H4 (cell line): Measurements from ENCODE around the gene DNAI1. TPM values are rescaled to one million over a fixed set of nuclear protein-coding genes. Genes with fewer than 3 reads are reported as not detected.
A peak's percentile ranks its signal among the peaks of the same experiment; 100 is the strongest.
"Not testable (repeated sequence)": the region's sequence is repeated elsewhere in the genome, so short reads cannot be mapped to it uniquely, and the experiment has no call there.

Source experiments
- DNase-seq: peaks from one replicate; pipeline ENCODE4 v3.0.0-alpha.2; 2015; ENCODE audit warnings: low spot score
- total RNA-seq: library from RNA; depleted of rRNA; stranded (reverse); fragments of >200 nt; shearing (Covaris generic); gene quantifications from 2 replicates; pipeline ENCODE4 v1.2.3, GENCODE V29; 2014; rRNA removed

The DNAI1 gene
- total RNA-seq, result 0.04 and 0.27 TPM in 2 replicates

DNA sequence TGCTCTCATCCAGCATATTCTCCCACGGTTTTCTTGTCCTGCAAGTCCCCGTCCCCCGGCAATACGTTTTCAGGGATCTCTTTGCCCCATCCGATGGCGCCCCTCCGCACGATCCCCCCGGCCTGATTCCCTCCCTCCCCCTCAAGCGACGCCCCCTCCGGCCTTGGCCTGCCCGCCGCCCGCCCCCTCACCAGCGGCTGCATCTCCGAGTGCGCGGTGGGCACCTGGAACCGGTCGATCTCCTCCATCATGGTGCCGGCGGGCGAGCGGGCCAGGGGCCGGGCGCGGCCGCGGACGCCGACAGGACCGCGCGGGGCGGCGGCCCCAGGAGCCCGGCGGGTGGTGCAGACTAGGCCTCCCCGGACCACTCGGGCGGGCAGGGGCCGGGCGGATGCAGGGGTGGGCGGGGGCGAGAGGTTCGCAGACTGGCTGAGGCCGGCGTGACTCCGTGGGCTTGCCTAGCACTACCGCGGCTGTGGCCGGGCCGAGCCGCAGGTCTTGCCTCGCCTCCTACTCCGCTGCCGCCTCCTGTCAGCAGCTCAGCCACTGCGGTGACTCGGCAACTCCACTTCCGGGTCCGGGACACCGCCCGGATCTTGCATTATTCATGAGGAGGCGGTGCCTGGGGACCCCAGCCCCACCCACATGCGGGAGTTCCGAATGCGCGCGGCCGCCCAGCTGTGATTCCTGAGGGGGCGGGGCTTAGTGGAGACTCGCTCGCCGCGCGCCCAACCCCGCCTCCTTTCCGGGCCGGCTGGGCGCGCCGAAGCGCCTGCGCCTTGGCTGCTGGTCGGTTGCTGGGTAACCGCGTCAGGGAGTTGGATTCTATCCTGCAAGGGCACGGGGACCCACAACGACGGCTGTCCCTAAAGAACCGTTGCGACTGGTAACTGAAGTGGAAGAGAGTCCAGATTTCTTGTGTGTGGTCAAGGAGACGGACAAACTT is at the start of gene DNAI1, which contains the start of gene FAM219A:
DNAI1 (plus strand) TSS at position 793 of the 946 bp plus-strand sequence. CDS start 201 bp downstream, outside the sequence.
FAM219A (minus strand) TSS at position 558 of the 946 bp plus-strand sequence; CDS start at position 251, 307 bp downstream.
- DNase-seq, result peak; percentile 98

GRCh38 chr9:34409154-34409553 is 49.5 kb upstream of the DNAI1 start:
- DNase-seq, result no peak

- DNase-seq, result no peak
Measured at GRCh38 chr9:34412336-34412735, 46.3 kb upstream of the DNAI1 start.

DNA sequence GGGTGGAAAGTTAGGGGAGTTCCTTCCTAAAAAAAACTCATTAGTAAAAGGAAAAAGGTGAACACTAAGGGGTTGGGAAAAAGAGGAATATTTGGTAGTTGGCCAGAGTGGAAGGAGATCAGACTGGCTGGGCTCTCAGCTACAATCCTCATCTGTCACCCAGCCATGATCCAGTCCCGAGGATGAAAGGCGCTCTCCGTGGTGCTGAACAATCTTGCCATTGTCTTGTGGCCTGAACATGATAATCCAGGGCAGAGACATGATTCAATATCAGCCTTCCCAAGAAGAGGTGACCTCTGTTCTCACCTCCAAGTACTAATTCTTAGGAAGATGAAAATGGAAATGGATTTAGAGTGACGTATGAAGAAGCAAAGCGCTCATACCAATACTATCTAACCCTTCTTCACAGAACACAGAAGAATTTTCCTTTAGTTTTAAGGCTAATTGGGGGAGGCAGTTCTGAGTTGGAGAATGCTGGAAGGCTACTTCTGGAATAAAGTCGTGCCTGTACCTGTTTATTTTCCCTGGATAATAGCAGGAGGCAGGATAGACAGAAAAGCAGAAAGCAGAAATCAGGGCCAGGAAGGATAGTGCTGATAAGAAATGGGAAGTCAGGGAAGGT is 45.3 kb upstream of the DNAI1 start:
- no peak for DNase-seq

GRCh38 chr9:34417734-34418133 is 40.9 kb upstream of the DNAI1 start:
- no peak for DNase-seq

DNA sequence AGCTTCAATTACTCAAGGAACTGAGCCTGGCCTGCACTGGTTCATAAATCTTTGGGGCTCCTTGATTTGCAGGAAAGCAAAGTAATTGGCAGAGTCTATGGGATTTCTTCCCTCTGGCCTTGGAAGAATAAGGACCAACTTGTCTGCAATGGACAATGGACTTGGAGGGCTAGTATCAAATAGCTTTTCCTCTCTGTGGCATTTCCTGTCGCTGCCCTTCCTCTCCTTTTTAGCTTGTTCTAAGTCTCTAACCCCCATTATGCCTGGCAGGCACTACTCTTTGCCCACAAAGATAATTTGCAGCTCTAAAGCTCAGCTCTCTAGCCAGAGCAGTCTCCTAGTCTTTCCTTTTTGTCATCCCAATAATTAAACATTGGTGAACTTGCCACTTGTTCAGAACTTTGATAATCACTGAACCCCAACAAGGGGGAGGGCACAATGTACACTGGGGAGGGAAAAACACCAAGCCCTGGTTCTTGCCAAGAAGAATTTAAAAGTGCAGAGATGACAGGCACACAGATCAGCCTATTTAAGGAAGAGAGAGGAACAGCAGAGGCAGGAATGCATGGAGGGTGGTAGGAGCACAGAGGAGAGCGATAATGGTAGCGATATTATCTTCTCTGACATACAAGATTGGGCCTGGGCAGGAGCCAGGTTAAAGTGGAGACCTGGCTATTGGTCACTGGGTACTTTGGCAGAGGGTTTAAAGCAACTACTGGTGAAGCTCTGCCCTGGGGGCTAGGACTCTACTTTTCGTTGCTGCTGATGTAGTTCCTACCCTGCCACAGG is 38.7 kb upstream of the DNAI1 start:
- no peak for DNase-seq

- DNase-seq, result no peak
Measured at GRCh38 chr9:34426347-34427074, 32.1 kb upstream of the DNAI1 start.

GRCh38 chr9:34428325-34428958 is 30.2 kb upstream of the DNAI1 start:
- DNase-seq, result no peak

DNA sequence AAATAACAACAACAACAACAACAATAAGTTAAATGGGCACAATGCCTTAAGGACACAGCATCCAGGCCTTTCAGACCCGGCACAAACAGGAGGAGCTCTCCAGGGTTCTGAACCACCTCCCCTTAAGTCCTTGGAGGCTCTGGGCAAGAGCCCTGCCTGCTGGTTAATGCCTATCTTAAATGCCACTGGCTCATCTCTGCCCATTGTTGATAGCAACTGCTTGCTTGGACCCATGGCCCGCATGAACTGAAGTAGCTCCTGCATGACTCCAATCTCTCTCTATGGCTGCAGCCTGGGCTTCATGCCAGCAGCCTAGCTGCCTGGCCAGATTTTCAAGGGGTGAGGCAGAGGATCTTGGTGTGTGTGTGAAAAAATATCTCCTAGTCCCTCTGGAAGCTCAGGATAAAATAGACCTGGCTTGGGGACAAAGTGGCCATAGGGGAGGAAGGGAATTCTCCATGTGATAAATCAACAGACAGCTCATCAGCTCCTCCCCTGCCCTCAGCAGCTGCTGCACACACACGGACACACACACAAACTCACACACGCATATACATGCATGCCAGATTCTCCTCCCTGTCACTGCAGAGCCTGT is 27.7 kb upstream of the DNAI1 start:
- peak; percentile 35 for DNase-seq

GRCh38 chr9:34431667-34432066 is 26.9 kb upstream of the DNAI1 start:
- no peak for DNase-seq

- DNase-seq, result peak; percentile 60
Measured at GRCh38 chr9:34437006-34437925, 21.3 kb upstream of the DNAI1 start.

DNA sequence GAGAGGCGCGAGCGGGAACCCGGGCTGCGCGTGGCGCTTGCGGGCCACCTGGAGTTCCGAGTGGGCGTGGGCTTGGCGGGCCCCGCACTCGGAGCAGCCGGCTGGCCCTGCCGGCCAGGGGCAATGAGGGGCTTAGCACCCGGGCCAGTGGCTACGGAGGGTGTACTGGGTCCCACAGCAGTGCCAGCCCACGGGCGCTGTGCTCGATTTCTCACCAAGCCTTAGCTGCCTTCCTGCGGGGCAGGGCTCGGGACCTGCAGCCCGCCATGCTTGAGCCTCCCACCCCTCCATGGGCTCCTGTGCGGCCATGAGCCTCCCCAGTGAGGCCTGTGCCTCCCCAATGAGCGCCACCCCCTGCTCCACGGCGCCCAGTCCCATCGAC is 20.7 kb upstream of the DNAI1 start:
- DNase-seq, result not testable (repeated sequence)

DNA sequence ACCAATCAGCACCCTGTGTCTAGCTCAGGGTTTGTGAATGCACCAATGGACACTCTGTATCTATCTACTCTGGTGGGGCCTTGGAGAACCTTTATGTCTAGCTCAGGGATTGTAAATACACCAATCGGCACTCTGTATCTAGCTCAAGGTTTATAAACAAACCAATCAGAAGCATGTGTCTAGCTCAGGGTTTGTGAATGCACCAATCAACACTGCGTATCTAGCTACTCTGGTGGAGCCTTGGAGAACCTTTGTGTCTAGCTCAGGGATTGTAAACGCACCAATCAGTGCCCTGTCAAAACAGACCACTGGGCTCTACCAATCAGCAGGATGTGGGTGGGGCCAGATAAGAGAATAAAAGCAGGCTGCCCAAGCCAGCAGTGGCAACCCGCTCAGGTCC is 20.1 kb upstream of the DNAI1 start:
- DNase-seq, result not testable (repeated sequence)

- no peak for DNase-seq
Measured at GRCh38 chr9:34440017-34440416, 18.6 kb upstream of the DNAI1 start.

- no peak for DNase-seq
Measured at GRCh38 chr9:34442770-34443169, 15.8 kb upstream of the DNAI1 start.

DNA sequence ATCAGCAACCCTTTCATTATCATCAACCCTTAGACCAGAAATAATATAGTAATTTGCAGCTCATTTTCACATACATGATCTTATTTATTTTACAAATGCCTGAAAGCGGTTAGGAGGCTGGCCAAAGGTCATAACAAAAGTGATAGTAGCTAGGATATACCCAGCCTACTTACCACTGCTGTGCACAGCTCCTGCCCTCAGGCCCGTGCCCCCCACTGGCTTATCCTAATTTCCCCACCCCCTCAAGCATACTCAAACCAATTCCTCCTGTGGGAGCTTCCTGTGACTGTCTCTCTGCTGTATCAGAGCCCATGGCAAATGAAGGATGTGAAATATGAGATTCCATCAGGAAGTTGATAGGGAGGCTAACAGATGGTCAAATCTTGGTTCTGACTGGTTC is 15.1 kb upstream of the DNAI1 start:
- no peak for DNase-seq

DNA sequence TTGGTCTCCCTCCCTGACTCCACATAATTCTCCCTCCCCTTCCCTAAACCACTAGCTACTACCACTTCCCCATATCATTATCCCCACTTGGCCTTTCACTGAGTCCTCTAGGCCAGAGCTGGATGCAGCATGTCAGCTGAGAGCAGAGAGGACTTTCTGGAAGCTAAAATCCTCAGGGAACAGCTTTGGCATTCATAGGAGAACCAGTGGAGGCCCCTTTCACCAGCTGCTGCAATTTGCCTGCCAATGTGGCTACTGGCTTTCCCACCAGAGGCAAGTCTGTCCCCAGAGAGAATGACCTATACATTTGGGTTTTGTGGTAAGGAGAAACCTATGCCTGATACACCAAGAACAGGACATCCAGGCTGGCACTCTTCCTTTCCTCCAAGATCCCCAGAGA is 14.6 kb upstream of the DNAI1 start:
- no peak for DNase-seq

DNA sequence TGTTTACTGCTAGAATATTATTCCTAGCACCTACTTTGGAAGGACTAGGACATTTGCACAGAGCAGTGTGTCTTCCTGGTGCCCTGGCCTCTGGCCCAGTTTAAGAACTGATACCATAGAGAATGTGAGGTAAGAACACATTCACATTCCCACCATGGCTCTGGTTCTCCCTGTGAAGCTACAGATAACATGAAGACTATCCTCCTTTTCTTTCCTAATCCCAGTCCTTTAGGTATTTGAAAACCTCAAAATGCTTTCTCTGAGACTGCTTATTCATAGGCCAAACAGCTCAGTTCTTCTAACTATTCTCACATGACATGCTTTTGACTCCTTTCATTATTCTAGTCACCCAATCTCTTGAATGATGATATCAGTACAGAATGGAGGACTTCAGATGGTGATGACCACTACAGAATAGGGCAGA is 12.1 kb upstream of the DNAI1 start:
- no peak for DNase-seq

GRCh38 chr9:34446951-34447350 is 11.7 kb upstream of the DNAI1 start:
- no peak for DNase-seq
